ENCODE measurements around the gene RP9. TPM values are rescaled to one million over a fixed set of nuclear protein-coding genes. Genes with fewer than 3 reads are reported as not detected.

Gene RP9
- total and polyA plus RNA-seq, 2 of the 4 experiments (the other 2 are of a cell fraction): 9.5 to 18.1 TPM

DNA sequence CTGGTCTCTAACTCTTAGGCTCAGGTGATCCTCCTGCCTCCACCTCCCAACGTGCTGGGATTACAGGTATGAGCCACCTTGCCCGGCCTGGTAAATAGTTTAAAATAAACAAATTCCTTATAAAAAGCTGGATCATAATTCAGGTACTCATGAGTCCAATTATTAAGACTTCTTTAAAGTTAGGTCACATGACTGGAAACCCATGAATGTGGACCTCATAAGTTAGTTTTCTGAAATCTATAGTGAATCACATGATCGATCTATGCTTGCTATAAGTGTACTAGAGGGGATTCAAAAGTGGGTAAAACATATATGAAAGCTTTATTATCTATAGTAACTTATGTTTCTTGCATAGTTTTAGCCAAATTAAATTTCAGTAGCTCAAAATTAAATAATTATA is 60.9 kb downstream of the RP9 start:
- H3K4me2 ChIP-seq (ENCODE audit: low read depth, low read length): no peak overlapping the region
- H3K23ac ChIP-seq (ENCODE audit: low read depth, low read length): no peak overlapping the region
- dilution Hi-C loops (cut with HindIII; ENCODE audit: low sequenced_read_pairs, unreplicated experiment): no loop called here
- H3K9me1 ChIP-seq (ENCODE audit: insufficient read depth, low read length): peaks cover 10% of the 10 kb centered on the region
- ChIA-PET POLR2A (ENCODE audit: unreplicated experiment) (no interaction called here), CTCF (interaction anchor here (1.2 kb wide), 1 partner anchor 202 kb away, joined by 3 read pairs; no protein-coding TSS in a partner anchor)
- peaks cover 6% of the 10 kb centered on the region for H4K20me1 ChIP-seq (ENCODE audit: insufficient read depth, low read length)
- no peak overlapping the region for H3K4me3 ChIP-seq (ENCODE audit: insufficient read depth, low read depth, low read length)
- H3K9ac ChIP-seq (ENCODE audit: low read depth, low read length): no peak overlapping the region
- no peaks in the 10 kb centered on the region for H3K9me3 ChIP-seq (ENCODE audit: control insufficient read depth, insufficient read depth, low read length)
- ATAC-seq (ENCODE audit: low read depth) (no peak), DNase-seq (no peak)
- H3K18ac ChIP-seq (ENCODE audit: low read depth, low read length): no peak overlapping the region
- peaks cover 18 to 51% of the 10 kb centered on the region in 2 experiments for H3K79me1 ChIP-seq (ENCODE audit: low read depth in 1 of 2, low read length in 2 of 2)
- in situ Hi-C loops (cut with MboI; ENCODE audit: low sequenced_read_pairs): no loop called here
- no peak overlapping the region for H2AK9ac ChIP-seq (replicated peaks; ENCODE audit: low read depth, low read length, poor library complexity)
- no peak overlapping the region for H4K8ac ChIP-seq (ENCODE audit: low read depth in 2 of 2, low read length in 2 of 2)
- intact Hi-C loops (cut with micrococcal nuclease): no loop called here
- H3K27ac ChIP-seq (ENCODE audit: insufficient read depth, low read length): no peak overlapping the region
- H2AFZ ChIP-seq (replicated peaks; ENCODE audit: low read length, poor library complexity): no peak overlapping the region
- BruUV-seq (replicated peaks): no TSS peak
- no peak overlapping the region for H4K91ac ChIP-seq (ENCODE audit: insufficient read depth, low read depth, low read length)
- no peak overlapping the region for H3K56ac ChIP-seq (ENCODE audit: extremely low read depth, insufficient read depth, low read length)
- TF ChIP-seq, protein P1, sequence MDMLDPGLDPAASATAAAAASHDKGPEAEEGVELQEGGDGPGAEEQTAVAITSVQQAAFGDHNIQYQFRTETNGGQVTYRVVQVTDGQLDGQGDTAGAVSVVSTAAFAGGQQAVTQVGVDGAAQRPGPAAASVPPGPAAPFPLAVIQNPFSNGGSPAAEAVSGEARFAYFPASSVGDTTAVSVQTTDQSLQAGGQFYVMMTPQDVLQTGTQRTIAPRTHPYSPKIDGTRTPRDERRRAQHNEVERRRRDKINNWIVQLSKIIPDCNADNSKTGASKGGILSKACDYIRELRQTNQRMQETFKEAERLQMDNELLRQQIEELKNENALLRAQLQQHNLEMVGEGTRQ (IDR thresholded peaks at IDR 0.05; ENCODE audit: low read depth, low read length): peak; percentile 15; the same call in 1 of the 2 replicates
- no peak for TF ChIP-seq BHLHE40 (IDR thresholded peaks at IDR 0.05; ENCODE audit: low read depth, low read length)
- no peak overlapping the region for H2AK5ac ChIP-seq (ENCODE audit: low read depth, low read length)
- no peak overlapping the region for H3K14ac ChIP-seq (replicated peaks; ENCODE audit: low read depth, low read length)
- no peak overlapping the region for H2BK120ac ChIP-seq (ENCODE audit: low read depth, low read length)
- H3K27me3 ChIP-seq (ENCODE audit: control insufficient read depth, insufficient read depth, low read length): no peaks in the 10 kb centered on the region
- WGBS, 2 experiments (ENCODE audit: extremely low coverage in 2 of 2, insufficient read length in 1 of 2): no CpG with 5 or more reads among the region's 3 CpGs
- peaks cover 5% of the 10 kb centered on the region for H3K4me1 ChIP-seq (ENCODE audit: control insufficient read depth, insufficient read depth, low read length)
- H3K4ac ChIP-seq (ENCODE audit: low read depth, low read length): no peak overlapping the region
- no peak overlapping the region for H2BK20ac ChIP-seq (ENCODE audit: low read depth, low read length)
- H3K36me3 ChIP-seq (ENCODE audit: control insufficient read depth, insufficient read depth, low read length): no peaks in the 10 kb centered on the region; the same call in 1 of the 2 replicates
- H2BK5ac ChIP-seq (ENCODE audit: low read depth, low read length, poor library complexity, severe bottlenecking): no peak overlapping the region
- no peak overlapping the region for H2BK15ac ChIP-seq (ENCODE audit: low read depth, low read length)
- H4K5ac ChIP-seq (ENCODE audit: low read depth, low read length): no peak overlapping the region
